Upper lobe of left lung (tissue), 6 donors: ENCODE measurements around the gene PHF21A. TPM values are rescaled to one million over a fixed set of nuclear protein-coding genes. Genes with fewer than 3 reads are reported as not detected.

Experiments used
- ATAC-seq, 2 donors: fragments of 200-7000 bp; cut with Tn5 transposase; one replicate each; pipeline ENCODE4 v1.9.1; 2022; ENCODE audit warnings: mild to moderate bottlenecking in 2 of 2, moderate library complexity in 2 of 2; ENCODE audit not compliant: low FRiP score in 2 of 2
- DNase-seq, 2 donors: peaks; one replicate each; pipeline ENCODE4 v3.0.0-alpha.2; 2019 to 2020
- H3K27ac ChIP-seq, 4 donors: fragments of 200-600 bp; sonication (generic); one replicate each; pipeline ENCODE4 v1.5.1; 2016 to 2019
- H3K27me3 ChIP-seq, 4 donors: fragments of 200-600 bp; sonication (generic); one replicate each; pipeline ENCODE4 v1.5.1; 2017 to 2019
- H3K36me3 ChIP-seq, 4 donors: fragments of 200-600 bp; sonication (generic); one replicate each; pipeline ENCODE4 v1.5.1; 2016 to 2019
- H3K4me1 ChIP-seq, 4 donors: fragments of 200-600 bp; sonication (generic); one replicate each; pipeline ENCODE4 v1.5.1; 2018 to 2019
- H3K4me3 ChIP-seq, 4 donors: fragments of 200-600 bp; sonication (generic); one replicate each; pipeline ENCODE4 v1.5.1; 2017 to 2019; ENCODE audit warnings: mild to moderate bottlenecking in 2 of 4, moderate library complexity in 1 of 4
- H3K9me3 ChIP-seq, 4 donors: fragments of 200-600 bp; sonication (generic); one replicate each; pipeline ENCODE4 v1.5.1; 2018 to 2019
- EP300 ChIP-seq, 4 donors: sonication (generic); formaldehyde crosslinking; IDR thresholded peaks; one replicate each; pipeline ENCODE4 v1.5.1; 2017; ENCODE audit warnings: antibody characterized with exemption in 4 of 4, control low read depth in 2 of 4
- POLR2A ChIP-seq, 4 donors: fragments of 450-650 bp; IDR thresholded peaks; one replicate each; pipeline ENCODE4 v1.5.1; 2016 to 2017; ENCODE audit warnings: antibody characterized with exemption in 4 of 4, mild to moderate bottlenecking in 2 of 4
- POLR2AphosphoS5 ChIP-seq, 2 donors: sonication (generic); formaldehyde crosslinking; IDR thresholded peaks; one replicate each; pipeline ENCODE4 v1.5.1; 2017; ENCODE audit warnings: antibody characterized with exemption in 2 of 2
- WGBS, 2 donors: methylation state at CpG; one replicate each; pipeline ENCODE4 v1.1.5; 2017 to 2018; 5-methylcytosine and 5-hydroxymethylcytosine counted together
- total RNA-seq, 6 donors: library from RNA; depleted of rRNA in 4 of 6; stranded (reverse); fragments of >200 nt in 4 of 6; gene quantifications; one replicate each; pipeline versions ENCODE4 v1.1.0 to v1.2.1, GENCODE V29; 2016 to 2021
- TF ChIP-seq, protein P1 (sequence below), 6 experiments: fragments of 450-650 bp in 4 of 6; fragments of 200-600 bp in 2 of 6; sonication (generic) in 2 of 6; IDR thresholded peaks; one replicate each; pipeline ENCODE4 v1.5.1; 2016 to 2019; ENCODE audit warnings: antibody characterized with exemption in 6 of 6
- donor health status: DM: no; HTN: no; CAD: no; lungs with moderate emphysema.
- donor health status: DM: no; HTN: yes; CAD: no; lungs with severe emphysema.

The PHF21A gene
- total RNA-seq, 6 donors from 2014 or later = 21.1 to 99.5 (median 52.2) TPM

DNA sequence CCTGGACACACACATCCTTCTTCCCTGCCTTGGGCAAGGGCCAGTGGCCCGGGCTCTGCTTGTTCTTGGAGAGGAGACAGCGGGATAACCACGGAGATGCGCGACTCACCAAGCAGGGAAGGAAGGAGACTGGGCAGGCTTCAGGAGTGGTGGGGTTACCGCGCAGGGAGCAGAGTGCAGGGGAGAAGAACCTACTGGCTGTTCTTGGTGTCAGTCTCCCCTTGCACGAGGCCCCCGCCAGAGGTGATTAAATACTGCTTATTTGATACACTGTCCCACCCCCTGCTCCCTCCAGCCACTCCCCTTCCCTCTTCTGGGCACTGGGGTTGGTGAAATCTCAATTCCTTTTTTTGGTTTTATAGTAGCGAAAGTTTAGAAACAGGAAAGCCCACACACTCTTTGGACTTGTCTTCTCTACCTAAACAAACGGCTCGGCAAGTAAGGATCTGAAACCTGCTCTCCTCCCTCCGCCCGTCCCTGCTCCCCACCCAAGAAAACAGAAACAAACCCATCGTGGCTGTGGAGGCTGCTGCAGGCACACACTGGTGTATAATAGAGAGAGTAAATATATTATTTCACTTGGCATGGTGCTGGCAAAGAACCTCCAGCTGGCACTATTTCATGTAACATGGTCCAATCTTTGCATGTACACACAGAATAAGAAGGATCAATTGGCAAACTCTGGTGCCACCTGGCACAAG, 188.0 kb downstream of the PHF21A start:
- Histone ChIP-seq H3K9me3 (no peaks in the 10 kb centered on the region), H3K36me3 (peaks cover 39 to 77% (median 54%) of the 10 kb centered on the region in 4 donors), H3K27me3 (no peaks in the 10 kb centered on the region), H3K27ac (no peak overlapping the region), H3K4me3 (no peak overlapping the region), H3K4me1 (peaks cover 0 to 15% (median 8%) of the 10 kb centered on the region in 4 donors)
- no peak for TF ChIP-seq EP300 (IDR thresholded peaks at IDR 0.05)
- no peak for TF ChIP-seq POLR2A (IDR thresholded peaks at IDR 0.05)
- TF ChIP-seq, protein P1, sequence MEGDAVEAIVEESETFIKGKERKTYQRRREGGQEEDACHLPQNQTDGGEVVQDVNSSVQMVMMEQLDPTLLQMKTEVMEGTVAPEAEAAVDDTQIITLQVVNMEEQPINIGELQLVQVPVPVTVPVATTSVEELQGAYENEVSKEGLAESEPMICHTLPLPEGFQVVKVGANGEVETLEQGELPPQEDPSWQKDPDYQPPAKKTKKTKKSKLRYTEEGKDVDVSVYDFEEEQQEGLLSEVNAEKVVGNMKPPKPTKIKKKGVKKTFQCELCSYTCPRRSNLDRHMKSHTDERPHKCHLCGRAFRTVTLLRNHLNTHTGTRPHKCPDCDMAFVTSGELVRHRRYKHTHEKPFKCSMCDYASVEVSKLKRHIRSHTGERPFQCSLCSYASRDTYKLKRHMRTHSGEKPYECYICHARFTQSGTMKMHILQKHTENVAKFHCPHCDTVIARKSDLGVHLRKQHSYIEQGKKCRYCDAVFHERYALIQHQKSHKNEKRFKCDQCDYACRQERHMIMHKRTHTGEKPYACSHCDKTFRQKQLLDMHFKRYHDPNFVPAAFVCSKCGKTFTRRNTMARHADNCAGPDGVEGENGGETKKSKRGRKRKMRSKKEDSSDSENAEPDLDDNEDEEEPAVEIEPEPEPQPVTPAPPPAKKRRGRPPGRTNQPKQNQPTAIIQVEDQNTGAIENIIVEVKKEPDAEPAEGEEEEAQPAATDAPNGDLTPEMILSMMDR (IDR thresholded peaks at IDR 0.05) = no peak
- no peak for TF ChIP-seq POLR2AphosphoS5 (IDR thresholded peaks at IDR 0.05)
- WGBS, 2 donors = 71 to 72% methylated on average over 15 of the region's 15 CpGs
- no peak for ATAC-seq
- DNase-seq = no peak

DNA sequence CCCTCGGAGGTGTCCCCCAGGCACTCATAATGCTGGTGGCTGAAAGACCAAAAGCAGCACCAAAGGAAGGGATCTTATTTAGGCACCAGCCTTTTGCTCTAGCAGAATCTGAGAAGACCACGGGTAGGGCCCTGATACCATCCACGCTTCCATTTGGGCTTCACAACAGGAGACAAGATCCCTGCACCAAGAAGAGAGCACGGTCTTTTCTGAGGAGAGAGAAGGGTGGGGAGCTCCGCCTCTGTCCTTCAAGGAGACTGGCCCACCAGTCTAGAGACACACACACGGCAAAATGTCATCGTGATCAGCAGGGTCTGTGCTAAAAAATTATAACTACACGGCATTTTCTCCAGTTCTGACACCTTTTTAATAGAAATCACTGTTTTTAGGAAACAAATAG, 189.0 kb downstream of the PHF21A start:
- Histone ChIP-seq H3K9me3 (no peaks in the 10 kb centered on the region), H3K27ac (no peak overlapping the region), H3K4me1 (peaks cover 0 to 15% (median 8%) of the 10 kb centered on the region in 4 donors), H3K27me3 (no peaks in the 10 kb centered on the region), H3K4me3 (no peak overlapping the region), H3K36me3 (peaks cover 31 to 66% (median 44%) of the 10 kb centered on the region in 4 donors)
- no peak for ATAC-seq
- no peak for DNase-seq
- 88 to 89% methylated on average over 8 of the region's 8 CpGs for WGBS, 2 donors
- no peak for TF ChIP-seq POLR2A (IDR thresholded peaks at IDR 0.05)
- no peak for TF ChIP-seq EP300 (IDR thresholded peaks at IDR 0.05)
- TF ChIP-seq POLR2AphosphoS5 (IDR thresholded peaks at IDR 0.05) = no peak
- TF ChIP-seq, protein P1 (IDR thresholded peaks at IDR 0.05) = no peak

DNA sequence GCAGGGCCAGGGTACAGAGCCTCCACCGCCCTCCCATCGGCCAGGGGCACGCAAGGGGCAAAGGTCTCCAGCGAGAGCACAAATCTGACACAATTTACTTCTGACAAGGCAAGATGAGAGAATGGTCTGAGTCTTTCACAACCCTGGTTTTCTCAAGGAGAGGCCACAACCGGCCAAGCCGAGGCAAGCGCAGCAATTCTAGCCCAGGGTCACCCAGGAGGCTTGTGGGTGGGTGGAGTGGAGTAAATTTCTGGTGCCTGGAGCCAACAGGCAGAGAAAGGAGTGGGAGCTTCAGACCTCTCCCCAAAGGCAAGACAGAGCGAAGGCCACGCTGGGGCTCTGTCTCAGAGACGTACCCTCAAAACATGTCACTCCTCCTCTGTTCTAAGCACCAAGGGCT, 189.5 kb downstream of the PHF21A start:
- no peak for DNase-seq
- Histone ChIP-seq H3K27ac (no peak overlapping the region), H3K4me3 (no peak overlapping the region), H3K4me1 (peaks cover 0 to 15% (median 8%) of the 10 kb centered on the region in 4 donors), H3K27me3 (no peaks in the 10 kb centered on the region), H3K9me3 (no peaks in the 10 kb centered on the region), H3K36me3 (peaks cover 29 to 61% (median 42%) of the 10 kb centered on the region in 4 donors)
- TF ChIP-seq EP300 (IDR thresholded peaks at IDR 0.05) (no peak), POLR2A (IDR thresholded peaks at IDR 0.05) (no peak), POLR2AphosphoS5 (IDR thresholded peaks at IDR 0.05) (no peak)
- TF ChIP-seq, protein P1 (IDR thresholded peaks at IDR 0.05) = no peak
- WGBS, 2 donors = 88% methylated on average over 6 to 10 of the region's 10 CpGs
- ATAC-seq = no peak

DNA sequence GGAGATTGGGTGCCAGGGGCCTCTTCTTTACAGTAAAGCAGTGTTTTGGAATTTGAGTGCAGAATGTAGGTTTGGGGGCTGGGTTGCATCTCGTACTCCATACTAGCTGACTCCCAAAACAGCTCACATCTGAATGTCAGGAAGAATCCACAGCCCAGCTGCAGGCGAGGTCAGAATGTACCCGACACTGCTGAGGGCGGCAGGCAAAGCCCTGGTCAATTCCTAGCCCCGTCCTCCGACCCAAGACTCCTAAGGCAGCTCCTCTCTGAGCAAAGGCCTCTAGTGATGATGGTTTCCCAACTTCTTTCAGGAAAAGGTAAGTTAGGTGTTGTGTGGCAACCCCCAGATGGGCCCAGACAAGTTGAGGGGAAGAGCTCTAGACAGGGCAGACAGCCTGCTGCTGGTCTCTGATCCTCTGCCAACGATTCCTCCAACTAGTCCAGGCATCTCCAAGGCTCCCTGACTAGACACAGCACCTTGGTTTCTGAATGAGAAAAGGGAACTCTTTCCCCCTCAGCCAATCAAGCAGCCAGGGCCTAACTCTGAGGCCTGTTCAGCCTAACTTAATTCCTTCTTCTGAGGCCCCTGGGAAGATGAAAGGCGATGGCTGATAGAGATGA, 190.2 kb downstream of the PHF21A start:
- no peaks in the 10 kb centered on the region for H3K27me3 ChIP-seq
- H3K4me3 ChIP-seq = no peak overlapping the region
- H3K36me3 ChIP-seq = peaks cover 29 to 54% (median 39%) of the 10 kb centered on the region in 4 donors
- no peak for DNase-seq
- H3K9me3 ChIP-seq = no peaks in the 10 kb centered on the region
- peaks cover 0 to 15% (median 8%) of the 10 kb centered on the region in 4 donors for H3K4me1 ChIP-seq
- no peak overlapping the region for H3K27ac ChIP-seq
- 69 to 89% methylated on average over 2 to 8 of the region's 8 CpGs for WGBS, 2 donors
- ATAC-seq = no peak
- no peak for TF ChIP-seq POLR2AphosphoS5 (IDR thresholded peaks at IDR 0.05)
- no peak for TF ChIP-seq EP300 (IDR thresholded peaks at IDR 0.05)
- TF ChIP-seq, protein P1 (IDR thresholded peaks at IDR 0.05) = no peak
- no peak for TF ChIP-seq POLR2A (IDR thresholded peaks at IDR 0.05)
